GM19025 (cell line): Measurements from ENCODE around the gene MYBPC1.
"Not testable (repeated sequence)": the region's sequence is repeated elsewhere in the genome, so short reads cannot be mapped to it uniquely, and the experiment has no call there.

Experiments used
- ATAC-seq: cut with Tn5 transposase; IDR thresholded peaks from one replicate; pipeline ENCODE4 v1.9.1; 2021; ENCODE audit warnings: mild to moderate bottlenecking, low read depth, moderate library complexity; ENCODE audit not compliant: unreplicated experiment

Gene MYBPC1

DNA sequence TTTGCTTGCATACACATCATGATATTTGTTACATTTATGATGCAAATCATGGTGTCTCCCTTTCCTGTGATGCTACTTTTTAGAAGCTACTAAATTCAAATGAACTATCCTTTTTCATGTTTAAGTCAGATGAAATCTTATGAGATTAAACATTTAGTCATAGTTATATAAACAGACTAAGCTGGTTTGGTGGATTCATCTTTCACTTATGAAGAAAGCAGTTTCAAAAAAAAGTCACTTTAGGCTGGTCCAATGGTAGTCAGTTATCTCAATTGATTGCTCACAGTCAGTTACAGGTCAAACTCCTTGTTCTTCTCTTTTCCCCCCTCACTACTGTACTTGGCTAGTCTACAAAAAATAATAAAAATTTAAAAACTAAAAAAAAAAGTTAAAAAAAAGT is 124.8 kb downstream of the MYBPC1 start:
- no peak for ATAC-seq

- ATAC-seq = no peak
Measured at GRCh38 chr12:101720118-101720517, 125.3 kb downstream of the MYBPC1 start.

GRCh38 chr12:101722392-101722791 is 127.6 kb downstream of the MYBPC1 start:
- no peak for ATAC-seq

DNA sequence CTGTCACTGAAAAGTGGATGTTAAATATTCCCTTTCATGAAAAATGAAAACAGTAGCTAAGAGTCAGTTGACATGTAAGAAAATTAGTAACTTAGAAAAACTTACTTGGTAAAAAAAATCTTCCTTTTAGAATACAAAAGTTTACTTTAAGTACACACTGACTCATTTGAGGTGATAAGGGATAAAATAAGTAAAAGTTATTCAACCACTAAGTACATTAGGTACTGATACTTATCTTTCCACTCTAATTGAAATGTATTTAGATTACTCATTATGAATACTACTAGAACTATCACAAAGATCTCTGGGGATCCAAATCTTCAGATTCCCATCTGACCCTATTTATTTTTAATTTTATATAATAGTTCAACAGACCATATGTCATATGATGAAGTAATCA is 132.3 kb downstream of the MYBPC1 start:
- no peak for ATAC-seq

DNA sequence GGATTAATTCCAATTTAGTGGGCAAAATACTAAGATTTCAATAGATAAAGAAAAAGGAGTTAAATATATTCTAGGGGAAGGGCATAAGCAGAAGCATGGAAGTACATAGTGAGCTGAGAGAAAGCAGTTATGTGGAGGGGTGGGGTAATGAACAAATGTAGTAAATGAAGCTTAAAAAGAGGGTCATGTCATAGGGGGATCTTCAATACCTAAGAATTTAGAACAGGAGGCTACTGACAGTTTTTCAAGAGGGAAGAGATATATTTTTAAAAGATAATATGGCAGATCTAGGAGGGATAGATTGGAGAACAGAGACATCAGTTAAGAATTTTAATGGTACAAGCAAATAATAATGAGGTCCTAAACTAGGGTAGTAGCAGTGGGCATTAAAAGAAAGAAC is 135.1 kb downstream of the MYBPC1 start:
- no peak for ATAC-seq

GRCh38 chr12:101732318-101732717 is 137.5 kb downstream of the MYBPC1 start:
- no peak for ATAC-seq

DNA sequence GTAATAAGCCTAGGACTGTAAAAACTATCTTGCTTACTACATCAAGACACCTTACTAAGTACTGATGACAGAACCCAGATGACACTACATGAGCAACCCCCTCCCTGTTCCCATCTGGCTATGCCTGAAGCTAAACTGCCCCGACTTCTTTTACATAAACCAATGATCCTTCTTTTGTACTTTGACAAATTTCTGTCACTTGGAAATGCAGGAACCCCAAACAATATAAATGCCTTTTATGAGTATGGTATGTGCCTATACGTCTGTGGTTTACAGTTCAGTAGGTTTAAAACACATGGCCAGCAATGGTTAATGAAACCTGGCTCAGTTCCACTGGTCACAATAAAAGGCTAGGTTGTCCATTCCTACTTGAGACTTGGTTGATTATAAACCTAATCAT is 138.4 kb downstream of the MYBPC1 start:
- ATAC-seq = no peak

DNA sequence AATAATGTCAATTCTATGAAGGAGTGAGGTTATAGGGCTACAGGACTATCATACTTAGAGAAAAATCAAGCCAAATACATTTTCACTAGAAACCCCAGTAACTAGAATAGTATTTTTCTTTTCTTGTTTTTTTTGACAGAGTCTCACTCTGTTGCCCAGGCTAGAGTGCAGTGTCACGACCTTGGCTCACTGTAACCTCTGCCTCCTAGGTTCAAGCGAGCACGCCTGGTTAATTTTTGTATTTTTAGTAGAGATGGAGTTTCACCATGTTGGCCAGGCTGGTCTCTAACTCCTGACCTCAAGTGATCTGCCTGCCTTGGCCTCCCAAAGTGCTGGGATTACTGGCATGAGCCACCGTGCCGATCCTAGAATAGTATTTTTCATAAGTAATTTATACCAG is 139.7 kb downstream of the MYBPC1 start:
- not testable (repeated sequence) for ATAC-seq
